Medulla oblongata (tissue), 1 donor: ENCODE measurements around the gene EPHB4.
A peak's percentile ranks its signal among the peaks of the same experiment; 100 is the strongest.
"Not testable (repeated sequence)": the region's sequence is repeated elsewhere in the genome, so short reads cannot be mapped to it uniquely, and the experiment has no call there.

Experiments used
- DNase-seq: peaks from one replicate; pipeline ENCODE4 v3.0.0-alpha.2; 2015; ENCODE audit errors: extremely low spot score

The EPHB4 gene

GRCh38 chr7:100827330-100828226, at the start of gene EPHB4:
TSS of gene EPHB4 (minus strand) at chr7:100827523. CDS start at chr7:100827030, 493 bp downstream.
- no peak for DNase-seq

GRCh38 chr7:100875356-100875751, 48.0 kb upstream of the EPHB4 start:
- DNase-seq = no peak

GRCh38 chr7:100874577-100875355, 47.4 kb upstream of the EPHB4 start, which contains the start of gene SRRT:
TSS of gene SRRT (plus strand) at chr7:100875103. CDS start at chr7:100875591, 488 bp downstream.
- DNase-seq = peak; percentile 99

- no peak for DNase-seq
Measured at GRCh38 chr7:100874300-100874576, 46.9 kb upstream of the EPHB4 start.

- no peak for DNase-seq
Measured at GRCh38 chr7:100873599-100874299, 46.4 kb upstream of the EPHB4 start.

GRCh38 chr7:100867776-100868485, 40.6 kb upstream of the EPHB4 start:
- no peak for DNase-seq

- peak; percentile 95 for DNase-seq
Measured at GRCh38 chr7:100867040-100867775, 39.9 kb upstream of the EPHB4 start, which contains the start of gene TRIP6. TSS of gene TRIP6 (plus strand) at chr7:100867387. CDS start at chr7:100867498, 111 bp downstream.

- no peak for DNase-seq
Measured at GRCh38 chr7:100866729-100867039, 39.4 kb upstream of the EPHB4 start.

- peak; percentile 83 for DNase-seq
Measured at GRCh38 chr7:100865938-100866728, 38.8 kb upstream of the EPHB4 start.

- DNase-seq = no peak
Measured at GRCh38 chr7:100865372-100865911, 38.1 kb upstream of the EPHB4 start.

- DNase-seq = no peak
Measured at GRCh38 chr7:100864263-100864845, 37.0 kb upstream of the EPHB4 start.

- DNase-seq = peak; percentile 72
Measured at GRCh38 chr7:100863406-100863950, 36.2 kb upstream of the EPHB4 start.

GRCh38 chr7:100861616-100861985, 34.3 kb upstream of the EPHB4 start:
- no peak for DNase-seq

- no peak for DNase-seq
Measured at GRCh38 chr7:100860702-100861615, 33.6 kb upstream of the EPHB4 start.

- no peak for DNase-seq
Measured at GRCh38 chr7:100859856-100860255, 32.5 kb upstream of the EPHB4 start.

GRCh38 chr7:100856871-100857282, 29.6 kb upstream of the EPHB4 start:
- no peak for DNase-seq

- DNase-seq = no peak
Measured at GRCh38 chr7:100855515-100855914, 28.2 kb upstream of the EPHB4 start.

GRCh38 chr7:100854899-100855298, 27.6 kb upstream of the EPHB4 start:
- DNase-seq = not testable (repeated sequence)
